HCT116 (cell line): Measurements from ENCODE around the gene AVEN.

Source experiments
- CEBPB ChIP-seq: IDR thresholded peaks from 2 replicates; pipeline ENCODE4 v1.6.1; 2012; ENCODE audit warnings: low read depth
- EZH2 ChIP-seq: fragments of 200-600 bp; sonication (generic); IDR thresholded peaks from 2 replicates; pipeline ENCODE4 v1.6.1; 2017; ENCODE audit warnings: antibody characterized with exemption, mixed run types
- EZH2phosphoT487 ChIP-seq: fragments of 200-600 bp; IDR thresholded peaks from 2 replicates; pipeline ENCODE4 v1.6.1; 2018; ENCODE audit warnings: antibody characterized with exemption, borderline replicate concordance
- JUND ChIP-seq: IDR thresholded peaks from 2 replicates; pipeline ENCODE4 v1.6.1; 2012
- POLR2A ChIP-seq: IDR thresholded peaks from 2 replicates; pipeline ENCODE4 v1.7.0; 2011; ENCODE audit warnings: borderline replicate concordance; ENCODE audit not compliant: insufficient read depth, insufficient read length; ENCODE audit errors: extremely low read depth
- POLR2AphosphoS5 ChIP-seq: IDR thresholded peaks from 2 replicates; pipeline ENCODE4 v1.6.1; 2011; ENCODE audit warnings: mild to moderate bottlenecking, low read depth, low read length, moderate library complexity
- SP1 ChIP-seq: IDR thresholded peaks from 2 replicates; pipeline ENCODE4 v1.6.1; 2012; ENCODE audit warnings: low read depth
- SRF ChIP-seq: IDR thresholded peaks from 2 replicates; pipeline ENCODE4 v1.6.1; 2012; ENCODE audit warnings: low read depth
- YY1 ChIP-seq: IDR thresholded peaks from 2 replicates; pipeline ENCODE4 v1.6.1; 2011; ENCODE audit warnings: low read length, low read depth, moderate library complexity, mild to moderate bottlenecking; ENCODE audit not compliant: insufficient replicate concordance; ENCODE audit errors: extremely low read depth
- TF ChIP-seq, protein P1 (sequence below), 3 experiments: fragments of 200-600 bp in 1 of 3; sonication (generic) in 1 of 3; IDR thresholded peaks in 2 of 3; conservative IDR thresholded peaks in 1 of 3; 2 replicates each; pipeline ENCODE4 v1.5.1; 2012 to 2017; ENCODE audit warnings: low read depth in 2 of 3, low read length in 2 of 3, antibody characterized with exemption in 1 of 3, borderline replicate concordance in 1 of 3, control low read depth in 1 of 3, mild to moderate bottlenecking in 1 of 3, mixed read lengths in 1 of 3, mixed run types in 1 of 3, moderate library complexity in 1 of 3; ENCODE audit not compliant: insufficient read depth in 1 of 3
- TF ChIP-seq, protein P2 (sequence below): IDR thresholded peaks from 2 replicates; pipeline ENCODE4 v1.6.1; 2012; ENCODE audit warnings: low read depth
- TF ChIP-seq, protein P3 (sequence below): IDR thresholded peaks from 2 replicates; pipeline ENCODE4 v1.6.1; 2012
- TF ChIP-seq, protein P4 (sequence below): IDR thresholded peaks from 2 replicates; pipeline ENCODE4 v1.6.1; 2012

DNA sequence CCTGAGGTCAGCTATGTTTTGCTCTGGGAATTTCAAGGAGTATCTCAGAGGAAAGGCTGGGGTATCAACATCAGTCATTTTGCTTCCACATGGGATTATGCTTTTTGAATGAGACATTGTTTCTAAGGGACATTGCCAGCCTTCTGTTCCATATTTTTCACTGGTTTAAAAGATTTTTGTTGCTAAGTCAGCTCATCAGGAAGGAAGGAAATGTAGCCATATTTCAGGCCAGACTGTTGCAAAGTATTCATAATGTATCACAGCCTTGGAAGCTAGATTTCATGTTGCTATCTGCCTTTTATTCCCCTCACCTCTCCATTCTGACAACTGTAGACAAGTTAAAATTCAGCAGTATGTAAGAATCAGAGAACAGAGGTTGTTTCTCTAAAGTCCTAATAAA lies 131.7 kb downstream of the AVEN start:
- TF ChIP-seq SRF (no peak), EZH2 (no peak), POLR2A (no peak), EZH2phosphoT487 (no peak), YY1 (no peak), SP1 (no peak), JUND (no peak), POLR2AphosphoS5 (no peak), CEBPB (no peak)
- TF ChIP-seq, protein P1, sequence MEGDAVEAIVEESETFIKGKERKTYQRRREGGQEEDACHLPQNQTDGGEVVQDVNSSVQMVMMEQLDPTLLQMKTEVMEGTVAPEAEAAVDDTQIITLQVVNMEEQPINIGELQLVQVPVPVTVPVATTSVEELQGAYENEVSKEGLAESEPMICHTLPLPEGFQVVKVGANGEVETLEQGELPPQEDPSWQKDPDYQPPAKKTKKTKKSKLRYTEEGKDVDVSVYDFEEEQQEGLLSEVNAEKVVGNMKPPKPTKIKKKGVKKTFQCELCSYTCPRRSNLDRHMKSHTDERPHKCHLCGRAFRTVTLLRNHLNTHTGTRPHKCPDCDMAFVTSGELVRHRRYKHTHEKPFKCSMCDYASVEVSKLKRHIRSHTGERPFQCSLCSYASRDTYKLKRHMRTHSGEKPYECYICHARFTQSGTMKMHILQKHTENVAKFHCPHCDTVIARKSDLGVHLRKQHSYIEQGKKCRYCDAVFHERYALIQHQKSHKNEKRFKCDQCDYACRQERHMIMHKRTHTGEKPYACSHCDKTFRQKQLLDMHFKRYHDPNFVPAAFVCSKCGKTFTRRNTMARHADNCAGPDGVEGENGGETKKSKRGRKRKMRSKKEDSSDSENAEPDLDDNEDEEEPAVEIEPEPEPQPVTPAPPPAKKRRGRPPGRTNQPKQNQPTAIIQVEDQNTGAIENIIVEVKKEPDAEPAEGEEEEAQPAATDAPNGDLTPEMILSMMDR (IDR thresholded peaks at IDR 0.05 in 2 of 3, conservative IDR thresholded peaks at IDR 0.05 in 1 of 3; ENCODE audit: borderline replicate concordance in 1 of 3, insufficient read depth in 1 of 3, low read depth in 2 of 3, low read length in 2 of 3), result no peak
- TF ChIP-seq, protein P2, sequence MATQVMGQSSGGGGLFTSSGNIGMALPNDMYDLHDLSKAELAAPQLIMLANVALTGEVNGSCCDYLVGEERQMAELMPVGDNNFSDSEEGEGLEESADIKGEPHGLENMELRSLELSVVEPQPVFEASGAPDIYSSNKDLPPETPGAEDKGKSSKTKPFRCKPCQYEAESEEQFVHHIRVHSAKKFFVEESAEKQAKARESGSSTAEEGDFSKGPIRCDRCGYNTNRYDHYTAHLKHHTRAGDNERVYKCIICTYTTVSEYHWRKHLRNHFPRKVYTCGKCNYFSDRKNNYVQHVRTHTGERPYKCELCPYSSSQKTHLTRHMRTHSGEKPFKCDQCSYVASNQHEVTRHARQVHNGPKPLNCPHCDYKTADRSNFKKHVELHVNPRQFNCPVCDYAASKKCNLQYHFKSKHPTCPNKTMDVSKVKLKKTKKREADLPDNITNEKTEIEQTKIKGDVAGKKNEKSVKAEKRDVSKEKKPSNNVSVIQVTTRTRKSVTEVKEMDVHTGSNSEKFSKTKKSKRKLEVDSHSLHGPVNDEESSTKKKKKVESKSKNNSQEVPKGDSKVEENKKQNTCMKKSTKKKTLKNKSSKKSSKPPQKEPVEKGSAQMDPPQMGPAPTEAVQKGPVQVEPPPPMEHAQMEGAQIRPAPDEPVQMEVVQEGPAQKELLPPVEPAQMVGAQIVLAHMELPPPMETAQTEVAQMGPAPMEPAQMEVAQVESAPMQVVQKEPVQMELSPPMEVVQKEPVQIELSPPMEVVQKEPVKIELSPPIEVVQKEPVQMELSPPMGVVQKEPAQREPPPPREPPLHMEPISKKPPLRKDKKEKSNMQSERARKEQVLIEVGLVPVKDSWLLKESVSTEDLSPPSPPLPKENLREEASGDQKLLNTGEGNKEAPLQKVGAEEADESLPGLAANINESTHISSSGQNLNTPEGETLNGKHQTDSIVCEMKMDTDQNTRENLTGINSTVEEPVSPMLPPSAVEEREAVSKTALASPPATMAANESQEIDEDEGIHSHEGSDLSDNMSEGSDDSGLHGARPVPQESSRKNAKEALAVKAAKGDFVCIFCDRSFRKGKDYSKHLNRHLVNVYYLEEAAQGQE, result no peak
- TF ChIP-seq, protein P3, sequence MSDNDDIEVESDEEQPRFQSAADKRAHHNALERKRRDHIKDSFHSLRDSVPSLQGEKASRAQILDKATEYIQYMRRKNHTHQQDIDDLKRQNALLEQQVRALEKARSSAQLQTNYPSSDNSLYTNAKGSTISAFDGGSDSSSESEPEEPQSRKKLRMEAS, result no peak
- TF ChIP-seq, protein P4, sequence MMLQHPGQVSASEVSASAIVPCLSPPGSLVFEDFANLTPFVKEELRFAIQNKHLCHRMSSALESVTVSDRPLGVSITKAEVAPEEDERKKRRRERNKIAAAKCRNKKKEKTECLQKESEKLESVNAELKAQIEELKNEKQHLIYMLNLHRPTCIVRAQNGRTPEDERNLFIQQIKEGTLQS, result no peak
